ENCODE data around the gene PLK3.

PLK3 gene

GRCh38 chr1:44839576-44839975 lies 39.4 kb downstream of the PLK3 start:
- no peak for TF ChIP-seq Cebpa-rat (IDR thresholded peaks at IDR 0.05)
- H3K4me3 ChIP-seq: no peak overlapping the region
- H3K9me3 ChIP-seq: no peaks in the 10 kb centered on the region
- H3K9ac ChIP-seq: 0 out of 2 replicates have a peak overlapping the region, but pooled peaks have one; percentile 12
- peak overlapping the region; percentile 37 for H3K4me2 ChIP-seq
- no peaks in the 10 kb centered on the region for H4K20me1 ChIP-seq
- peaks cover 33% of the 10 kb centered on the region for H3K4me1 ChIP-seq
- no peak overlapping the region for H3K27ac ChIP-seq
- H3K27me3 ChIP-seq: no peaks in the 10 kb centered on the region
- H3K36me3 ChIP-seq: no peaks in the 10 kb centered on the region

- peak overlapping the region; percentile 66 for H3K4me3 ChIP-seq
- H3K9ac ChIP-seq: peak overlapping the region; percentile 68
- H4K20me1 ChIP-seq: no peaks in the 10 kb centered on the region
- no peaks in the 10 kb centered on the region for H3K36me3 ChIP-seq
- no peaks in the 10 kb centered on the region for H3K27me3 ChIP-seq
- peaks cover 20% of the 10 kb centered on the region for H3K4me1 ChIP-seq
- no peak for TF ChIP-seq Cebpa-rat (IDR thresholded peaks at IDR 0.05)
- no peaks in the 10 kb centered on the region for H3K9me3 ChIP-seq
- peak overlapping the region; percentile 99 for H3K4me2 ChIP-seq
- H3K27ac ChIP-seq: no peak overlapping the region
These were observed 42.3 kb downstream of the PLK3 start for GRCh38 chr1:44842486-44842861.

- Histone ChIP-seq H3K4me2 (peak within 1 kb of the TSS; percentile 99), H3K4me3 (peak within 1 kb of the TSS; percentile 66), H3K9me3 (no peaks in the 10 kb centered on the region), H3K9ac (peak within 1 kb of the TSS; percentile 68), H3K27me3 (no peaks in the 10 kb centered on the region), H3K36me3 (no peaks in the 10 kb centered on the region), H3K27ac (no peak within 1 kb of the TSS), H3K4me1 (peaks cover 20% of the 10 kb centered on the region), H4K20me1 (no peaks in the 10 kb centered on the region)
- no peak for TF ChIP-seq Cebpa-rat (IDR thresholded peaks at IDR 0.05)
These were observed 42.9 kb downstream of the PLK3 start, which contains the start of gene PTCH2 for GRCh38 chr1:44842862-44843655. Gene PTCH2, minus strand, starts transcription at chr1:44843253. Its CDS starts 321 bp downstream, at chr1:44842932.

- Histone ChIP-seq H3K4me3 (no peak overlapping the region), H3K4me2 (no peak overlapping the region), H3K27me3 (no peaks in the 10 kb centered on the region), H3K4me1 (peaks cover 9% of the 10 kb centered on the region), H3K27ac (no peak overlapping the region), H4K20me1 (no peaks in the 10 kb centered on the region), H3K9ac (no peak overlapping the region), H3K36me3 (peaks cover 25% of the 10 kb centered on the region), H3K9me3 (no peaks in the 10 kb centered on the region)
- no peak for TF ChIP-seq Cebpa-rat (IDR thresholded peaks at IDR 0.05)
These were observed 46.8 kb downstream of the PLK3 start for GRCh38 chr1:44846985-44847384.

GRCh38 chr1:44847845-44848244 lies 47.7 kb downstream of the PLK3 start:
- Histone ChIP-seq H3K9ac (no peak overlapping the region), H4K20me1 (no peaks in the 10 kb centered on the region), H3K36me3 (peaks cover 34% of the 10 kb centered on the region), H3K27ac (no peak overlapping the region), H3K4me1 (peaks cover 1% of the 10 kb centered on the region), H3K4me2 (no peak overlapping the region), H3K9me3 (no peaks in the 10 kb centered on the region), H3K4me3 (no peak overlapping the region), H3K27me3 (no peaks in the 10 kb centered on the region)
- no peak for TF ChIP-seq Cebpa-rat (IDR thresholded peaks at IDR 0.05)

GRCh38 chr1:44848456-44849181 lies 48.4 kb downstream of the PLK3 start:
- H3K36me3 ChIP-seq: peaks cover 34% of the 10 kb centered on the region
- H3K9ac ChIP-seq: no peak overlapping the region
- H3K9me3 ChIP-seq: no peaks in the 10 kb centered on the region
- no peak overlapping the region for H3K4me2 ChIP-seq
- H3K4me1 ChIP-seq: no peaks in the 10 kb centered on the region
- TF ChIP-seq Cebpa-rat (IDR thresholded peaks at IDR 0.05): no peak
- no peaks in the 10 kb centered on the region for H4K20me1 ChIP-seq
- no peak overlapping the region for H3K27ac ChIP-seq
- no peaks in the 10 kb centered on the region for H3K27me3 ChIP-seq
- no peak overlapping the region for H3K4me3 ChIP-seq

GRCh38 chr1:44849575-44850132 lies 49.5 kb downstream of the PLK3 start:
- no peak for TF ChIP-seq Cebpa-rat (IDR thresholded peaks at IDR 0.05)
- Histone ChIP-seq H3K27ac (no peak overlapping the region), H3K9me3 (no peaks in the 10 kb centered on the region), H3K9ac (no peak overlapping the region), H3K4me1 (no peaks in the 10 kb centered on the region), H3K36me3 (peaks cover 40% of the 10 kb centered on the region), H3K4me3 (no peak overlapping the region), H3K27me3 (no peaks in the 10 kb centered on the region), H4K20me1 (no peaks in the 10 kb centered on the region), H3K4me2 (no peak overlapping the region)

- no peak overlapping the region for H3K4me2 ChIP-seq
- no peak overlapping the region for H3K4me3 ChIP-seq
- H3K4me1 ChIP-seq: no peaks in the 10 kb centered on the region
- TF ChIP-seq Cebpa-rat (IDR thresholded peaks at IDR 0.05): no peak
- H3K9me3 ChIP-seq: no peaks in the 10 kb centered on the region
- H3K9ac ChIP-seq: no peak overlapping the region
- H3K27me3 ChIP-seq: no peaks in the 10 kb centered on the region
- H3K27ac ChIP-seq: no peak overlapping the region
- no peaks in the 10 kb centered on the region for H4K20me1 ChIP-seq
- H3K36me3 ChIP-seq: peaks cover 57% of the 10 kb centered on the region
These were observed 51.1 kb downstream of the PLK3 start for GRCh38 chr1:44851308-44851707.

- peaks cover 73% of the 10 kb centered on the region for H3K36me3 ChIP-seq
- TF ChIP-seq Cebpa-rat (IDR thresholded peaks at IDR 0.05): no peak
- H3K9me3 ChIP-seq: no peaks in the 10 kb centered on the region
- H3K4me3 ChIP-seq: no peak overlapping the region
- no peak overlapping the region for H3K4me2 ChIP-seq
- no peaks in the 10 kb centered on the region for H4K20me1 ChIP-seq
- no peak overlapping the region for H3K9ac ChIP-seq
- H3K27ac ChIP-seq: no peak overlapping the region
- no peaks in the 10 kb centered on the region for H3K4me1 ChIP-seq
- H3K27me3 ChIP-seq: no peaks in the 10 kb centered on the region
These were observed 53.0 kb downstream of the PLK3 start for GRCh38 chr1:44853201-44853600.

- Histone ChIP-seq H3K4me3 (no peak overlapping the region), H3K27me3 (no peaks in the 10 kb centered on the region), H3K27ac (no peak overlapping the region), H3K9ac (no peak overlapping the region), H3K4me1 (peaks cover 3% of the 10 kb centered on the region), H3K9me3 (no peaks in the 10 kb centered on the region), H4K20me1 (no peaks in the 10 kb centered on the region), H3K4me2 (no peak overlapping the region), H3K36me3 (peaks cover 65% of the 10 kb centered on the region)
- TF ChIP-seq Cebpa-rat (IDR thresholded peaks at IDR 0.05): no peak
These were observed 54.8 kb downstream of the PLK3 start for GRCh38 chr1:44854970-44855369.

All from BLaER1 (cell line).